ENCODE measurements around the gene ACVR1B.
"Not testable (repeated sequence)": the region's sequence is repeated elsewhere in the genome, so short reads cannot be mapped to it uniquely, and the experiment has no call there.

Gene ACVR1B

GRCh38 chr12:51976376-51977160 lies 25.1 kb downstream of the ACVR1B start:
- no peak overlapping the region for H3K4me3 ChIP-seq (ENCODE audit: low read depth, low read length)
- no peak for DNase-seq (ENCODE audit: low read depth)
- no peak for TF ChIP-seq CTCF (IDR thresholded peaks at IDR 0.05; ENCODE audit: insufficient read depth, low read depth, low read length, missing control alignments)

GRCh38 chr12:51977320-51977753 lies 25.8 kb downstream of the ACVR1B start:
- TF ChIP-seq CTCF (IDR thresholded peaks at IDR 0.05; ENCODE audit: insufficient read depth, low read depth, low read length, missing control alignments): no peak
- no peak for DNase-seq (ENCODE audit: low read depth)
- no peak overlapping the region for H3K4me3 ChIP-seq (ENCODE audit: low read depth, low read length)

- DNase-seq (ENCODE audit: low read depth); H3K4me3 ChIP-seq (ENCODE audit: low read depth, low read length): not testable (repeated sequence)
These were observed 27.8 kb downstream of the ACVR1B start for GRCh38 chr12:51979306-51979705.

- peak; percentile 67 for DNase-seq (ENCODE audit: low read depth)
- TF ChIP-seq CTCF (IDR thresholded peaks at IDR 0.05; ENCODE audit: insufficient read depth, low read depth, low read length, missing control alignments): peak; percentile 95
- no peak overlapping the region for H3K4me3 ChIP-seq (ENCODE audit: low read depth, low read length)
These were observed 28.7 kb downstream of the ACVR1B start for GRCh38 chr12:51980051-51980808.

- TF ChIP-seq CTCF (IDR thresholded peaks at IDR 0.05; ENCODE audit: insufficient read depth, low read depth, low read length, missing control alignments): no peak
- no peak for DNase-seq (ENCODE audit: low read depth)
- no peak overlapping the region for H3K4me3 ChIP-seq (ENCODE audit: low read depth, low read length)
These were observed 29.3 kb downstream of the ACVR1B start for GRCh38 chr12:51980809-51981127.

GRCh38 chr12:51984657-51985056 lies 33.2 kb downstream of the ACVR1B start:
- no peak for TF ChIP-seq CTCF (IDR thresholded peaks at IDR 0.05; ENCODE audit: insufficient read depth, low read depth, low read length, missing control alignments)
- no peak for DNase-seq (ENCODE audit: low read depth)
- no peak overlapping the region for H3K4me3 ChIP-seq (ENCODE audit: low read depth, low read length)

- DNase-seq (ENCODE audit: low read depth): no peak
- no peak for TF ChIP-seq CTCF (IDR thresholded peaks at IDR 0.05; ENCODE audit: insufficient read depth, low read depth, low read length, missing control alignments)
- no peak overlapping the region for H3K4me3 ChIP-seq (ENCODE audit: low read depth, low read length)
These were observed 33.8 kb downstream of the ACVR1B start for GRCh38 chr12:51985154-51985835.
